Measurements from ENCODE around the gene TNIP3.

The TNIP3 gene

DNA sequence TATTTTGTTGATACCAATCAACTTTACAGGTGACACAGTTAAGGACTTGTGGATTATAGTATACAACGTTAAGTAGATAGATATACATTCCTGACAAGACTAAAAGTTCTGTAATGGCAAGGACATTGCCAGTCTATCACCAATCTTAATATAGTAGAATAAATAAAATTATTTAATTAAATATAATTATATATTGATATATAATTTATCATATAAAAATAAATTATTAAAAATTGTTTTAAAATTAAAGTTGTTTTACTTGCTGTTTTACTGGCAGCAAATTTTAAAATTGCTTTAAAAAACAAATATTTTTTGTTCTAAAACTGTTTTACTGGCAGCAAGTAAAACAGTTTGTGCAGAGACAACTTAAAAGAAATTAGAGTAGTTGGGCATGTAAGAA is 18.7 kb downstream of the TNIP3 start:
- no peak for DNase-seq
- intact Hi-C loops (cut with DNase I), result no loop called here

DNA sequence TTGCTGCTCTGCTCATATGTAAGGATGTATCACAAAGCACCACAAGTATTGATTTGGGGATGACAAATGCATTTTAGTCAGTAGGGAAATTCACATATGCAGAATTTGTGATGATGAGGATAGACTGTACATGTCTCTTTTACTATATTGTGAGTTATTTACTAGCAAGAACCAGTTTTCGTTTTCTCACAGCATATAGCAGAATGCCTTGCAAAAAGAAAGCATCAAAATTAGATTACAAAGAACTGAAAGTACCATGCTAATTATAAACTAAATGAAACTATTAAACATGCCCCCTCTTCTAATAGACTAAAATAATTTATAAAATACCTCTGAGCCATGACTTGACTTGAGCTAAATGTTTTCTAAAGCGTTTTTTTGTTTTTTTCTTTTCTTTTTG is 20.1 kb downstream of the TNIP3 start:
- intact Hi-C loops (cut with DNase I), result no loop called here
- DNase-seq, result no peak

DNA sequence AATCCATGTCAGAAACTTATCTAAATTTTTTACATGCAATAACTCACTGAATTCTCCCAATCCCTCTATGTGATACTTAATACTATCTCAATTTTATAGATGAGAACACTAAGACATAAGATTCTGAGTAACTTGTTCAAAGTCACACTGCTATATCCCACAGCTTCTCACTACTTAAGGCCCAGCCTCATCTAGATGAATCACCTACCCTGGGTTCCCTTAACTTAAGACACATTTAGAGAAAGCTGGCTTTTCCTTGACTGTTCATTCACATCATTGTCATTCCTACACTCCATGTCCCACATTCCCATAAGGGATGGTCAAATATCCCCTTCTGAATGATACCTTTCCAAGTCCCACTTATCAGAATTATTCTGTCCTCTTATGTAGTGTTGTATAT is 21.0 kb downstream of the TNIP3 start:
- intact Hi-C loops (cut with DNase I), result no loop called here
- no peak for DNase-seq

DNA sequence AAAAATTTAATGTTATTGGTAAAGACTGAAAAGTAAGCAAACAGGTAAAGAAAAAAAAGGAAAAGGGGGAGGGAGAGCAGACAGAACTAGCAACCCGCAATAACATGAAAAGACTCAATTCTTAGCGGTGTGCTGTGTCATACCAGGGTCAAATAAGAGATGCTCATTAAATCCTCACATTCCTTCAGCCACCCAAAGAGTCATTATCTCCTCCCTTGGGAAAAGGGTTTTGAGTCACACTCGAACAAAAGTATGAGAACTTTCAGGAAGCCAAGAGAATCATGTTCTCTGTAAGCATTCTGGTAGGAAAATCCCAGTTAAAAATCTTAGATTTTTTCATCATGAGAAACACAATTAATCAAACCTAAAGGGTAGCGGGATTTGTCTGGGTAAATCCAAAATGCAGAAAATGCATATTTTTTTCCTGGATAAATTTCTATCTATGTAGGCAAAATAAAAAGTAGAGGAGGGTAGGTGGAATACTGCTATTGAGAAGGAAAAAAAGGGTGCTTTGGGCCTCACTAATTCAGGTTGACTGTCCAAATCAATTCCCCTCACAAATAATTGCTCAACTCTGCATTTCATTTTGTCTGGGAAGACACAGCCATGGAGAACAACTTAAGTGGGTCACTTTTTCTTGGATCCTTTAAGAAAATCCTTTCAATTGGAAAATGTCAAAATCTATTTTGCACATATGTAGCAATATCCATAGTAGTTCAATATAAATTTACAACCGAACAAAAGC is 23.2 kb downstream of the TNIP3 start:
- no peak for DNase-seq
- intact Hi-C loops (cut with DNase I), result no loop called here

DNA sequence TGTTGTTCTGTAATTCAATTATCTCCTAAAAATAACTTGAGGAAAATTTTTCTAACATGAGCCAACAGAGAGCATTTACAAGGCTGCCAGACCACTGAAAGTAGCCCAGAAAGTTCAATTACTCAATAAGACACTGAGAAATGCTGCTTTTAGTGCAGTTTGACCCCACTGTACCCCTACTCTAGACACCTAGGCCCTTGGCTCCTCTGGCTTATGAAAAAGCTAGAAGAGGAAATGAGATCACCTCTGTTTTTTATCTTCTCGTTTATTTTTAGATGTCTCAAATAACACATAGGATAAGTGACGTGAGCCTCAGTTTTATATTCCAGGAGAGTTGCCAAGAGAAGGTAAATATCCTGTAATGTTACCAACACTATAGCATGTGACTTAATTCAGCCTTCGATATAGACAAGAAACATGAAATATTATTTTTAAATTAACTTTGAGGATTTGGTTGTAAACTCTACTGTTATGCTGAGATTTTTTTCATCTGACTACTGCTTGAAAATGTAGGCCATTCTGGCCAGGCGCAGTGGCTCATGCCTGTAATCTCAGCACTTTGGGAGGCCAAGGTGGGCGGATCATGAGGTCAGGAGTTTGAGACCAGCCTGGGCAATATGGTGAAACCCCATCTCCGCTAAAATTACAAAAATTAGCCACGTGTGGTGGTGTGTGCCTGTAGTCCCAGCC is 24.4 kb downstream of the TNIP3 start:
- no peak for DNase-seq
- intact Hi-C loops (cut with DNase I), result no loop called here

DNA sequence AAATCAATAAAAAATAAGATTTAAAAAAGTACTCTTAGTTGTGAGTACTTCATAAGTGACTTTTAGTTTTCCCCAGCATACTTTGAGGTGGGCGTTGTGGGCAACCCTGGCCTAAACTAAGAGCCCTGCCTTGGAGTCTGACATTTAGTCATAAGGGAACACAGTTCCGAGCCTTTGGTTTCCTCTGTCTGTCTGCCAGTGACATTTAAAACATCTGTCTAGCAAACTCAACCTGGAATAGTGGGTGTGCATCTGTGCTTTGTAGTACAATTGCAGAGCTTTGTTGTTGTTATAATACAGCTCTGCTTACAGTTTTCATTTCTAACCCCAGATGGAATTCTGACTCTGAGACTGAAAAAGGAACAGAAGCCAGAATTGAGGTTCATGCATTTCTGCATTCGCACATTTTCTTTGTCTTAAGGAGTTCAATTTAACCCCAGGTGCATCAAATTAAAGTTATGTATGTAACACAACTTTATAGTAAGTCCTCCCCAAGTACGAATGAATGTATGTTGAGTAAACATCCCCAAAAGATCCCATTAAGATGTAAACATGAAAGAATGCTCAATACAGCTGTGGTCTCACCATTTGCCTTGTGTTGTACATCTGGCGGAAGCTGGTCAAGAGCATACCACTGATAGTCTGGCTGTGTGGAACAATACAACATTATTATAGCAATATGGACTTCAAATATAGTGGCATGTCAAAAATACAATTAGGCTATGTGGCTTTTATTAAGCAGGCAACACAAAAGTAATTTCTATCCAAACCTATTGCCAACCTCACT is 25.9 kb downstream of the TNIP3 start:
- intact Hi-C loops (cut with DNase I), result no loop called here
- DNase-seq, result no peak

DNA sequence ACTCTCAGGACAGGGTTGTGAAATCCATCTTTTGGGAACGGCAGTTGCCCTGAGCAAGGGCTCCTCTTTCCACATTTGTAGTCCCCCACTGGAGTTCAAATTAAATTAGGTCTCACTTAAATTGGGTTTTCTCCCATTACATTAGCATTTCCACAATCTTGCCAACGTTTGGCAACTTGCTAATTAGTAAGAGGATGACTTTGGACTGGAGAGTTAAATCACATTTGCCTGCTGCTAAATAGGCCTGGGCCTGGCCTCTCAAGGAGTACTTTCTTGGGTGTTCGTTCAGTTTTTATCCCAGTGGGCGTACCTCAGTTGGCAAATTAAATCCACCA is 33.8 kb downstream of the TNIP3 start:
- DNase-seq, result no peak
- intact Hi-C loops (cut with DNase I), result no loop called here

DNA sequence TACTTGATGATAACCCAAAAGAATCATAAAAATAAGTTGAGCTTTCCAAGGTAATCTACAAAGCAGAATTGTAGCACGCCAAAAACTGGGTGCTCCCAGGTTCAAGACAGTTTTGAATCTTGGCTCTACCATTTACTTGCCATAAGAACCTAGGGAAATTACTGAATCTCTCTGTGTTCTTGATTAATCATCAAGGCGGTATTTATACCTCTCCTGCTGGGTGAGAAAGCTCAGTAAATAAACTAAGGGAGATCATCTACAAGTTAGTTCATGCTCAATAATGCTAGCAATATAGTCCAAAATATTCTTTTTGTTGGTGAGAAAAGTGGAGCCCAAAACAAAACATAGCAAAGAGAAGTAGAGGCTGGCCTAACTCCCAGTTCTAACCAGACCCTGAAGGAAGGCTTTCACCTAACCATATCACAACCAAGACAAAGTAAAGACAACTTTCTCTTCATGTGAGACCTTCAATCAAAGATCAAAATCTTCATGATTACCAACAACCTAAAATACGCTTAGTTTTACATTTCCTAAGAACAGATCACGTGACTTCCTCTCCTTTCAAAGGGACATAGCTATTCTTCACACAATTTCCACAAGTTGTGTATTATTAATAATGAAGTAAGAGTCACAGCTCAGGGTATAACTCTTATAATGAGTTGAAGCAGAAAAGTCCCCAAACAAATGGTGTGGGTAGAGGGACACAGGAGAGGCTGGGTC is 34.4 kb downstream of the TNIP3 start:
- no peak for DNase-seq
- intact Hi-C loops (cut with DNase I), result no loop called here

DNA sequence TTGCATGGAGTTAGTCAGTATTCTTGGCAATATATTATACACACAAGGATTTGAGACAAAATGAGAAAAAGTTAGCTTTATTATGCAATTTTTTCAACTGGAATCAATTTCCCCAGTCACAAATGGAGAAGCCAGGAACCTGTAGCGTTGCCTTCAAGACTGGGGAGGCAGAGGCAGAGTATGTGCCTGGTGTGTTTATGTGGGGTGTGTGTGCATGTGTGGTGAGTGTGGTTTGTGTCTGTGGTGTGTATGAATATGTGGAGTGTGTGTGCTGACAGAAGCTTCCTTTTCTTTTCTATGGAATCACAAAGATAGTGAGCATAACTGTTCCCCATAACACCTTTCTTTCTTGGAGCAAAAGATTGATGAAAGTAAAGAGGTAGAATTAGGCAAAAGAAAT is 37.0 kb downstream of the TNIP3 start:
- intact Hi-C loops (cut with DNase I), result no loop called here
- DNase-seq, result no peak

DNA sequence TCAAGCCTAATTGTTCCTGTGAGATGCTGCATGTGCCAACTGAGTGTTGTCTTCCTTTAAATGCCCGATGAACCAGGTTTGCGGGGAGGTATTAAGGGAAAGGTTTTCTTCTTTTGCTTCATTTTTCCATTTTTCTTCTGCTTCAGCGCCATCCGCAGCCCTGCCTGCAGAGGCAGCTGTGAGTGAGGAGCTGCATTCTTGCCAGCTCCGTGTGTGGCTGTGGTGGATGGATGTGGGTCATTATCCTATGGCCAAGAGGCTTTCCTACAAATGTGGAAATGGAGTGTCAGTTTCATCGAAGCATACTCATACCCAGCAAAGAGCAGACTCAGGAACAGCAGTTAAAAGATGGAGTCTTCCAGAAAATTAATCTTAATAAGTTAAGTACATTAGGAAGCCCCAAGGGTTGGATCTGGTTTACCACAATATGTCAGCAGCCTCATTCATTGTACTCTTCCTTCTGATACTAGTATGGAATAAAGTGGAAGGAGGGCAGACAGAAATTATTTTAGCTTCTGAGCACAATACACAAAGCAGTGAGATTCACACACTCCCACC is 37.6 kb downstream of the TNIP3 start:
- no peak for DNase-seq
- intact Hi-C loops (cut with DNase I), result no loop called here

DNA sequence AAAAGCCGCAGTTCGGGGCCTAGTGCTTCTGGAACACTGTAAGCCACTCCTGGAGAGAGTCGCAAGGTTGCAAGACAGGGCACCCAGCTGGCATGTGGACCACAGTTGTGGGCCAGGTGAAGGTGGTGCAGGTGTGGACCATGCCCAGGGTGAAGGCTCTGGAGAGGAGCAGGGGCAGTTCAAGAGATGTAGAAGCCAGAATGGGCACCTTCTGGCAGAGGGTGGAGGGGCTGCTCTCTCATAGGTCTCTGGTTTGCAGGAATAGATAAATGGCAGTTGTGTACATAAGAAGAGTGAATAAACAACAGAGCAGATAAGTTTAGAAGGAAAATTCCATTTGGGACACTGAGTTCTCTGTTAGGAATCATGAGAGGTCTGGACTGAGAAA is 38.6 kb downstream of the TNIP3 start:
- no peak for DNase-seq
- intact Hi-C loops (cut with DNase I), result no loop called here

DNA sequence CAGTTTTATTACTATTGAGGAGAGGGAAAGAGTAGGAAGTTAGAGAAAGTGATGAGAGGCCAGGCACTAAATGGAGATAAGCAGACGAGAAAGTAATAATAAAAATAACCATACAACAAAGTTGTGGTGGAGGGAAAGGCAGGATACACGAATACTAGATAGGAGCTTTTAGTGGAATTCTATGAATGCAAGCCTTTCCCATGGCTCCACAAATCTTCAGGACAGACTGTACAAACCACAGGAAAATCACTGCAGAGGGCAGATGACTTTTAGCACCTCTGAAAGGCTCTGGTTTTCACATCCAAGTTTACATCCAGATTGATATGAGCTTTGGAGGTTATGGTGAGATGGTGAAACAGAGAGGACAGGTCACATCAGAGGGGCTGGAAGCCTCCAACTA is 41.5 kb downstream of the TNIP3 start:
- no peak for DNase-seq
- intact Hi-C loops (cut with DNase I), result no loop called here

DNA sequence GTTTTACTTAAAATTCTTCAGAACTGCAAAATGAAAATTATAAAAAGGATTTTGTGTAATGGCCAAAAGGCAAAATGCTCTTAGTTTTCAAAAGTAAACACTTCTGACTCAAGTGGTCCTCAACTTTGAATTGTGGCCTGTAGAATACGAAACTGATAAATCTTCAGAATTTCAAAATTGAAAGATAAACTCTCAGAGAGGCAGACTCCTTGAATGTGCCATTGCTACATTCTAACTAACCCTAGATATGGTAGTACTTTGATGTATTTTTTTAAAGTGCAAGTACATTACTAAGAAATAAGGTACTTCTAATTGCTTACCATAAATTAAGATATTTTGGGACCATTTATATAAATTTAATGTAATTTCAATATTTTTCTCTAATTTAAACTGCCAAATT is 44.4 kb downstream of the TNIP3 start:
- no peak for DNase-seq
- intact Hi-C loops (cut with DNase I), result no loop called here

DNA sequence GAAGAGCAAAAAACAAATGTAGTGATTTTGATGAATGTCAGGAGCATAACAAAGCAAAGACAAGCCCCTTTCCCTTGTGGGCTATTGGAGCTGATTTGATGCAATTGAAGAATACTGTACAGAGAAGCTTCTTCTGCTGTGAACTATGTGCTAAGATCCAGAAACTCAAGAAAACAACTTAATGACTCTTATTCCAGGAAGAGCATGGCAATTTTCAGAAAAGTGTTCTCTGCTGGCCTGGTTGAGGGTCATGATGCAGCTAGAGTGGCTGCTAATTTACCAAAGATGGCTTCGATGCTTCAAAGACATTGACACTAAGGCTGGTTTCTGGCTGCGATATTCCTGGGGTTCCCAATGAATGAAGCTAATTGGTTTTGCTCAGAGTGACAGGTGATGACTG is 45.8 kb downstream of the TNIP3 start:
- DNase-seq, result peak in 1 of 42 donors; percentile 12
- intact Hi-C loops (cut with DNase I), result no loop called here

DNA sequence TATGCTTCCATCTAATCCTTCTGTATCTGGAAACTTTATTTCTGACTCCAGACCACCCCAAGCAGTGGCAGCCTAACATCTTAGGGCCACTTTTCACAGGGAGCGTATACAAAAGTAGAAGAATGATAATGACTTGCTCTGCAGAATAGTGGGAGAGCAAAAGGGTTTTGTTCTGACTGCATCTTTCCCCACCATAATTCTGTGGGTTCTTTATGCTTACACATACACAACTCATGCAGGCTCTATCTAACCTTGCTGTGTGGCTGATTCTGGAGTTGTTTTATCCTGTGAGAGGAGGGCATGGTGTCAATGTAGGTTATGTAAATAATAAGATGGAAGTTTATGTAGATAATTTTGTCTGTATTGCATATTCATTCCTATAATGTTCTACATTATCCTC is 49.4 kb downstream of the TNIP3 start:
- DNase-seq, result no peak
- intact Hi-C loops (cut with DNase I), result no loop called here

DNA sequence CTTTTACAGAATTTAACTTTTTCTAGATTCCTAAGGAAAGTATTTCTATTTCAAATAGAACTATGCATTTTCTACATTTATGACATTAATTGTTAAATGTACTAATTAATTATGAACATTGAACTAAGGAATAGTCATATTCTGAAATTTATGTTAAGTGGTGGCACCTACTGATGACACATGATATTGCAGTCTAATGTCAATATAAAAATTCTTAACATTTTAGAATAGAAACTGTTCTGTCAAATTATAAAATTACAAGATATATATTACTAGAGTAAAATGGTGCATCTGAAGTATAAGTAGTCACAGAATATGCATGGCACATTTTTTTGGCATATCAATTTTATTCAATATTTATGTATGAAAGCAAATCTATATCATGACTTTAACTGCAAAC is 51.6 kb downstream of the TNIP3 start:
- intact Hi-C loops (cut with DNase I), result no loop called here
- no peak for DNase-seq

DNA sequence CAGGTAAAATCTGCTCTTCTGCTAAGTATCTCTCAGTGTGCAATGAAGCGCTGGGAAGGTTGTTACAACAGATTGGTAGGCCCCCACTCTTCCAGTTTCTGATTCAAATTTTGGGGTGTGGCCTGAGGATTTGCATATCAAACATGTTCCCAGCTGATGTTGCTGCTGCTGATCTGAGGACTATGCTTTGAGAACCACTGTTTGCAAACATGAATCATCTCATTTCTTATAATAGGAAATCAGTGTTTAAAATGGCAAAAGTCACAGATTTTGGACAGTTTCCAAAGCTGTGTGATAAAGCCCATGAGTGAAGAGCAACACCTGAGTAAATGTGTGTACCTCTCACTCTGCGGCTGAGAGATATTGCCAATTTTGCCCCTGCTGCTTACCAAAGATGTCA is 55.6 kb downstream of the TNIP3 start:
- no peak for DNase-seq
- intact Hi-C loops (cut with DNase I), result no loop called here

DNA sequence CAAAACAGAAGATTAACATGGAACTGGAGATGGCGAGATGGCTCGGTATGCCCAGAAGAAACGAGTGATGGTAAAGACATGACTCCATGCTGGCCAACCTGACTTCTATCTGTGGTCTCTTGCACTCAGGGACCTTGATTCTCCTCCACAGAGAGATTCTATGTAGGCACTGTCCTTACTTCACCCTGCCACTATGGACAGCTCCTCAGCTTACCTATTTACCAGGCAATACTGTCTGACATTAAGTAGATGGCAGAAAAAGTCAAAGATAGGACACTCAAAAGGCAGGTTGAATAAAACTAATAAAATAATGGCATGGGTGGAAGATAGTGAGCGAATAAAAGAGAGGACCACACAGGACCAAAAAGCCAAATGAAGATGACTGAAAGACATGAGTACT is 56.6 kb downstream of the TNIP3 start:
- intact Hi-C loops (cut with DNase I), result no loop called here
- DNase-seq, result no peak

DNA sequence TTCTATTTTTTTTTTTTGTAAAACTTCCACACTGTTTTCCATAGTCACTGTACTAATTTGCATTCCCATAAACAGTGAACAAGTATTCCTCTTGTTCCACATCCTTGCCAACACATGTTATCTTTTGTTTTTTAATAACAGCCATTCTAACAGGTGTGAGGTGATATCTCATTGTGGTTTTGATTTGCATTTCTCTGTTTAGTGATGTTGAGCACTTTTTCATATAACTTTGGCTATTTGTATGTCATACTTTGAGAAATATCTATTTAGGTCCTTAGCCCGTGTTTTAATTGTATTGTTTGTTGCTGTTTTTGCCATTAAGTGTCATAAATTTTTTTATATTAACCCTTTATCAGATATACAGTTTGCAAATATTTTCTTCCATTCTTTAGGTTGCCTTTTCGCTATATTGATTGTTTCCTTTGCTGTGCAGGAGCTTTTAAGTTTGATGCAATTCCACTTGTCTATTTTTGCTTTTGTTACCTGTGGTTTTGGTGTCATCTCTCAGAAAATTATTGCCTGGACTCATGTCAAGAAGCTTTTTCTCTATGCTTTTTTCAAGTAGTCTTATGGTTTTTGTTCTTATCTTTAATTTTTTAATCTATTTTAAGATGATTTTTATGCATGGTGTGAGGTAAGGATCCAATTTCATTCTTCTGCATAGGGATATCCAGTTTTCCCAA is 63.9 kb downstream of the TNIP3 start:
- intact Hi-C loops (cut with DNase I), result no loop called here
- no peak for DNase-seq

Measured in head of caudate nucleus (tissue), 42 donors.